Measurements from ENCODE around the gene CLP1. TPM values are rescaled to one million over a fixed set of nuclear protein-coding genes. Genes with fewer than 3 reads are reported as not detected.
A peak's percentile ranks its signal among the peaks of the same experiment; 100 is the strongest.

Gene CLP1
- total and polyA plus RNA-seq, 10 of the 15 experiments (the other 5 are each of a cell fraction or from before 2014, with no cell fraction given): 19.9 to 45.7 (median 27.8) TPM

DNA sequence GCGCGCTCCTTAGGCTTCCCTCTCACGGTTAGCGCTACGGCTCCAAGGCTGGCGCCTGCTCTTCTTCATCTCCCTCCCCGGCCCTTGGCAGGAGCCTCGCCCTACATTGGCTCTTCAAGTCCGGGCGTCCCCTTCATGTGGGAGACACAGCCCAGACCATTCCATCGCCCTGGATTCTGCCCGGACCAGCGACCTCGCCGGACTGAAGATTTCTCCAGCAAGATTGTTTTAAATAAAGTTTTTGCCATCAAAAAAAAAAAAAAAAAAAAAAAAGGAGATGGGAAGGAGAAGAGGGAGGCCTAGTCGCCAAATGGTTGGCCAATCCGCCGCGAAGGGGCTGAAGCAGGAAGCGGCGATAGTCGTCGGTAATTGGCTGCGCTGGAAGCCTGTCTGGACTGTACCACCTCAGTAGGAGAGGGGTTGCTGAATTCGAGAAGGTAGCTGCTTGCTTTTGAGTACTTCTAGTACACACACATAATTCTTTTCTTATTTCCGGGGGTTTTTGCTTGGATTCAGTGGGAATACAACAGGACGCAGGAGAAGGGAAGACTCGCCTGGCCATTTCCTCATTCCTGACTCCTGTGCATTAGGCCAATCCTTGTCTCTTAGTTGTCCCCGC is 9.7 kb downstream of the CLP1 start (continued):
- TF ChIP-seq ZNF207 (IDR thresholded peaks at IDR 0.05; ENCODE audit: borderline replicate concordance) (peak; percentile 35; the same call in 1 of the 2 replicates), CUX1 (IDR thresholded peaks at IDR 0.05; ENCODE audit: insufficient replicate concordance, low read depth, low read length) (no peak), EP300 (IDR thresholded peaks at IDR 0.05; ENCODE audit: borderline replicate concordance in 1 of 2, control insufficient read depth in 1 of 2, low read depth in 2 of 2, low read length in 2 of 2) (peak in 1 of 2 experiments; percentile 18; a peak in 1 of 4 replicates), SIX5 (IDR thresholded peaks at IDR 0.05; ENCODE audit: low read depth, low read length, severe bottlenecking) (peak; percentile 33), SP1 (IDR thresholded peaks at IDR 0.05; ENCODE audit: low read depth, low read length) (peak; percentile 91), FOS (IDR thresholded peaks at IDR 0.05; ENCODE audit: borderline replicate concordance, extremely low read depth, insufficient read length) (peak; percentile 46), KLF5 (IDR thresholded peaks at IDR 0.05; ENCODE audit: partially characterized antibody) (peak; percentile 99), IKZF2 (IDR thresholded peaks at IDR 0.05) (peak; percentile 67), RCOR1 (conservative IDR thresholded peaks at IDR 0.05; ENCODE audit: low read depth, low read length) (no peak), TCF7 (IDR thresholded peaks at IDR 0.05; ENCODE audit: borderline replicate concordance) (0 out of 2 replicates have a peak, but pooled peaks have one; percentile 31), EED (IDR thresholded peaks at IDR 0.05; ENCODE audit: low read depth) (peak; percentile 38; the same call in 1 of the 2 replicates), HDAC6 (IDR thresholded peaks at IDR 0.05; ENCODE audit: unreplicated experiment) (no peak), STAT3 (IDR thresholded peaks at IDR 0.05; ENCODE audit: low read depth, low read length) (peak; percentile 79; the same call in 1 of the 2 replicates), MLLT1 (IDR thresholded peaks at IDR 0.05) (peak; percentile 74; the same call in 1 of the 2 replicates), ZBED1 (IDR thresholded peaks at IDR 0.05; ENCODE audit: borderline replicate concordance) (no peak), NFIC (IDR thresholded peaks at IDR 0.05; ENCODE audit: low read depth, low read length) (peak; percentile 69; the same call in 1 of the 2 replicates), NFYB (IDR thresholded peaks at IDR 0.05; ENCODE audit: insufficient read depth, low read depth, low read length) (peak; percentile 89), IRF4 (IDR thresholded peaks at IDR 0.05; ENCODE audit: low read depth, low read length) (no peak), SMC3 (IDR thresholded peaks at IDR 0.05; ENCODE audit: borderline replicate concordance, low read length) (no peak)
- TF ChIP-seq, protein P1, sequence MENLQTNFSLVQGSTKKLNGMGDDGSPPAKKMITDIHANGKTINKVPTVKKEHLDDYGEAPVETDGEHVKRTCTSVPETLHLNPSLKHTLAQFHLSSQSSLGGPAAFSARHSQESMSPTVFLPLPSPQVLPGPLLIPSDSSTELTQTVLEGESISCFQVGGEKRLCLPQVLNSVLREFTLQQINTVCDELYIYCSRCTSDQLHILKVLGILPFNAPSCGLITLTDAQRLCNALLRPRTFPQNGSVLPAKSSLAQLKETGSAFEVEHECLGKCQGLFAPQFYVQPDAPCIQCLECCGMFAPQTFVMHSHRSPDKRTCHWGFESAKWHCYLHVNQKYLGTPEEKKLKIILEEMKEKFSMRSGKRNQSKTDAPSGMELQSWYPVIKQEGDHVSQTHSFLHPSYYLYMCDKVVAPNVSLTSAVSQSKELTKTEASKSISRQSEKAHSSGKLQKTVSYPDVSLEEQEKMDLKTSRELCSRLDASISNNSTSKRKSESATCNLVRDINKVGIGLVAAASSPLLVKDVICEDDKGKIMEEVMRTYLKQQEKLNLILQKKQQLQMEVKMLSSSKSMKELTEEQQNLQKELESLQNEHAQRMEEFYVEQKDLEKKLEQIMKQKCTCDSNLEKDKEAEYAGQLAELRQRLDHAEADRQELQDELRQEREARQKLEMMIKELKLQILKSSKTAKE (IDR thresholded peaks at IDR 0.05; ENCODE audit: low read depth, poor library complexity, severe bottlenecking): peak; percentile 97
- TF ChIP-seq, protein P2, sequence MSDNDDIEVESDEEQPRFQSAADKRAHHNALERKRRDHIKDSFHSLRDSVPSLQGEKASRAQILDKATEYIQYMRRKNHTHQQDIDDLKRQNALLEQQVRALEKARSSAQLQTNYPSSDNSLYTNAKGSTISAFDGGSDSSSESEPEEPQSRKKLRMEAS (IDR thresholded peaks at IDR 0.05; ENCODE audit: low read depth, low read length): peak; percentile 61; the same call in 1 of the 2 replicates
